Endometrial microvascular endothelial cells (primary cell): Measurements from ENCODE around the gene HOXD13. TPM values are rescaled to one million over a fixed set of nuclear protein-coding genes. Genes with fewer than 3 reads are reported as not detected.

Source experiments
- in situ Hi-C: cut with HindIII; loops from 2 replicates; pipeline ENCODE4 v1.10.0; 2017; ENCODE audit warnings: low sequenced_read_pairs, low pct_unique_long_range_greater_than_20kb; ENCODE audit errors: inconsistent ontology term
- total RNA-seq: library from RNA; depleted of rRNA; stranded (reverse); fragments of >200 nt; gene quantifications from one replicate; pipeline ENCODE4 v1.2.3, GENCODE V29; 2015; ENCODE audit errors: inconsistent ontology term

Gene HOXD13
- total RNA-seq, 1 donor from 2014 or later, result not detected

- in situ Hi-C loops, result no loop called here
Observed at GRCh38 chr2:176137252-176137580, 44.7 kb downstream of the HOXD13 start.

GRCh38 chr2:176137906-176138305 is 45.4 kb downstream of the HOXD13 start:
- in situ Hi-C loops, result no loop called here

- in situ Hi-C loops, result no loop called here
Observed at GRCh38 chr2:176138526-176138922, 46.0 kb downstream of the HOXD13 start.

GRCh38 chr2:176138923-176139660 is 46.6 kb downstream of the HOXD13 start:
- in situ Hi-C loops, result no loop called here

- in situ Hi-C loops, result no loop called here
Observed at GRCh38 chr2:176139661-176140512, 47.4 kb downstream of the HOXD13 start.

- in situ Hi-C loops, result no loop called here
Observed at GRCh38 chr2:176140513-176141317, 48.2 kb downstream of the HOXD13 start.

- in situ Hi-C loops, result no loop called here
Observed at GRCh38 chr2:176142281-176142680, 49.8 kb downstream of the HOXD13 start.

Other genes with a start within 250 kb of the HOXD13 start
- gene LNPK, start 90.5 kb upstream of the HOXD13 start, total RNA-seq, result 6.1 TPM
- gene EVX2, start 8.8 kb upstream of the HOXD13 start, total RNA-seq, result not detected
- not detected for gene HOXD12, start 7.1 kb downstream of the HOXD13 start, total RNA-seq
- 2.0 TPM for gene HOXD11, start 14.6 kb downstream of the HOXD13 start, total RNA-seq
- 36.0 TPM for gene HOXD10, start 24.1 kb downstream of the HOXD13 start, total RNA-seq
- gene HOXD9, start 30.0 kb downstream of the HOXD13 start, total RNA-seq, result 63.6 TPM
- gene HOXD8, start 37.0 kb downstream of the HOXD13 start, total RNA-seq, result 41.0 TPM
- gene HOXD4, start 58.8 kb downstream of the HOXD13 start, total RNA-seq, result 18.7 TPM
- 21.4 TPM for gene HOXD3, start 64.6 kb downstream of the HOXD13 start, total RNA-seq
- gene HOXD1, start 95.9 kb downstream of the HOXD13 start, total RNA-seq, result 4.8 TPM
- 47.8 TPM for gene MTX2, start 176.7 kb downstream of the HOXD13 start, total RNA-seq